GM19099 (cell line): ENCODE measurements around the gene KCNQ2.

Experiments
- POLR2A ChIP-seq: IDR thresholded peaks from 3 replicates; pipeline ENCODE4 v1.6.1; 2011; ENCODE audit warnings: low read depth; ENCODE audit not compliant: insufficient read length; ENCODE audit errors: extremely low read depth

KCNQ2 gene

GRCh38 chr20:63368151-63368550, 104.3 kb downstream of the KCNQ2 start:
- TF ChIP-seq POLR2A, result no peak

DNA sequence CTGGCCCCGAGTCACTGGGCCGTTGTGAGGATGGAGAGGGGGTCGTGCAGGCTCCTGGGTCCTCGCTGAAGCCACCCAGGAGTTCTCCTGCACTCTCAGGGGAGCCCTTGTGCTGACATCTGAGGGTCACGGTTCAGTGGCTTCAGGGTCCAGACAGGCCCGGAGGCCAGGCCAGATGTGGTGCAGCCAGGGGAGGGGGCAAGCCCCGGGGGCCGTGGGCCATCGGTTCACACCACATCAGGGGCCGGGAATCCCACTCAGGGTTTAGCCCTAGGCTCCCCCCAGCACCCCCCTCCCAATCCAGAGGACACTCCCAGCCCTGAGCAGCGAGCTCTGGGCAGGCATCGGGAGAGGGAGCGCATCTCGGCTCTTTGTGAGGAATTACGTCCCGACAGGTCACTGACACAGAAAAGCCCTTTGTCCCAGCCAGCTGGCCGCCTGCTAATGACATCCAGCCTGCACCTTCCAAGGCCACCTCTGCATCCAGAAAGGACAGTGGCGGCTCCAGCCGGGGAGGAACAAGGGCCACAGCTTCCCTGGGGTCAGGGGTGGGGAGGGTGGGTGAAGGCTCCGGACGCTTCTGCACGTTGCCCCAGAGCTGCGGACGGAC, 104.9 kb downstream of the KCNQ2 start:
- no peak for TF ChIP-seq POLR2A

- no peak for TF ChIP-seq POLR2A
These were observed 105.8 kb downstream of the KCNQ2 start for GRCh38 chr20:63366390-63367365.

DNA sequence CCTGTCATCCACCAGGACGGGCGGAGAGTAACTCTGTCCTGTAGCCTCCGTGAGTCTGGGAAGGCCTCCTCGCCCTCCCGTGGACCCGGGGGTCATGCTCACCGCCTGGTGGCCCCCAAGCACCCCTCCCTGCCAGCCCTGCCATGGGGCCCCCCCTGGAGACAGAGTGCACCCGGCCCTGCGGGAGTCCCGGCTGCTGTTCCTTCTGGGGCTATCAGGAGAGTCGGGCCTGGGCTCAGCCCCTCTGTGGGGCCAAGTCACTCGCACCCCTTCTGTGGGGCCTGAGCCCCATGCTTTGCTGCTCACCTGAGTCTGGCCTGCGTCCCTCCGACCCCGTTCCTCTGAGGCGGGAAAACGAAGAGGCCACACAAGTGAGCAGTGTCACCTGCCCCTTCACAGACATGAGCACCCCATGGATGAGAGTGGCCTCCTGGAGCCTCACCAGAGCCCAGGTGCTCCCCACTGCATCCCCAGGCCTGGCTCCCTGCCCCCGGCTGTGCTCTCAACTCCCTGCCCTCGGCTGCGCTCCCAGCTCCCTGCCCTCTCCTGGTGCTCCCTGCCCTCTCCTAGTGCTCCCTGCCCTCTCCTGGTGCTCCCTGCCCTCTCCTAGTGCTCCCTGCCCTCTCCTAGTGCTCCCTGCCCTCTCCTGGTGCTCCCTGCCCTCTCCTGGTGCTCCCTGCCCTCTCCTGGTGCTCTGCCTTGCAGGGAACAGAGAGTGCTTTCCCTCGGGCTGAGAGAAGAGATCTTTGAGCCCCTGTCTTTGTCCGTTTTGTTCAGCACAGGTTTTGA, 106.7 kb downstream of the KCNQ2 start:
- no peak for TF ChIP-seq POLR2A

GRCh38 chr20:63364801-63365585, 107.5 kb downstream of the KCNQ2 start:
- TF ChIP-seq POLR2A, result no peak

DNA sequence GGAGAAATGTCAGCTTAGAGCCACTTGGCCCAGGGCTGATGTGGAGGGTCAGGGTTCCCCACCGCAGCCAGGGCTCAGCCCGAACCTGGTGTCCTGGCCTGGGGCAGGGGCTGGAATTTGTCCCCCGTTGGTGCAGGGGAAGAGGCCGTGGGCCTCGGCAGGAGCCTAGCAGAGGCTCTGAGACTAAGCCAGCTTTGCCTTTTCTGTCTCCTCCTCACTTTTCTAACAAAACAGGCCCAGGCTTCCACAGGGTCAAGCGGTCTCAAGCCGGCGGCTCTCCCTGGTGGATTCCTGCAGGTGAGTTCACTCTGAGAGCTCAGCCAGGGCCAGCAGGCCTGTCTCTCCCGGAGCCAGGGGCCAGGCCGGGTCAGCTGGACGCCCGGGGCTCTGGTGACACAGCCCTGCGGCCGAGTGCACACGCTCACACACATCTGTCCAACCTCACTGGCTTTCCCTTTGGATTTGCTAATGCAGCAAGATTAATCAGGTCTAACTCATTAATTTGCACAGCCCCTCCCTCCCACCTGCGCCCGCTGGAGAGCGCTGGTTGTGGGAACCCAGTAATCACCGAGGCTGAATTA, 108.4 kb downstream of the KCNQ2 start:
- no peak for TF ChIP-seq POLR2A

DNA sequence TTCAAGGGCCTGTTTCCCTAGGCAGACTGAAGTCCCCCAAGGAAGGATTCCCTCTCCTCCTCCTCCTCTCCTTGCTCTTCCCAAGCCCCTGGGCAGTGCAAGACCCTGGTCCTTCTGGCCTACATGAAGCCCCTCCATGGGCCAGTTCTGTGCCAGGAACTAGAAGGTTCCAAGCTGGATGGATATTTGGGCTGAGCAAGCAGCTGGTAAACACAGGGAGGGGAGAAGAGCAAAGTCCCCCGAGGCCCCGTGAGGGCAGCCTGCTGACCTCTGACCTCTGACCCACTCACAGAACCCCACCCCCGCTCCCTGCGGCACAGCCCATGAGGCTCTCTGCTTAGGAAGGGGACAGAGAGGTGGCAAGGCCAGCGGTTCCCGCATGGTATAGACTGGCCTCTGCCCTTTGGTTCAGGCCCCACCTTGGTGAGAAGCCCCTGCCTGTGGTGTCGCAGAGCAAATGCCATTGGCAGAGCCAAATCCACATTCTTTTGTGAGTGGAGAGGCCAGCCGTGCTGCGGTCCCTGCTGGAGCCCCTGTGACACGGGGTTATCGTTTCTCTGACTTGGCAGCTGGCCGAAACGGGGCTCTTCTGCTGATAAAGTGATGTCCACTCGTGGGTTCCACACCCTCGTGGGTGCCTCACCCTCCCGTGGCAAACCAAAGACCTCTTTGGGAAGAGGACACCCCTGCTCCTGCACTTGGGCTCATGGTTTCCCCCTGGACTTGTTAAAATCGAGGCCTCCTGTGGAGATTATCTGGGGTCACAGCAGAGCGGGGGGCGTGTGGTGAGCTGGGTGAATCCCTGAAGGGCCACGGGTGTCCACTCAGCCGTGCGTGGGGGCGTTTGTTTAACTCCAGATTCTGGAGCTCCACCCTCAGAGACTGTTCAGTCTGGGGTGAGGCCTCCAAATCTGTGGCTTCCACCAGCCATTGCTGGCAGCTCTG, 109.2 kb downstream of the KCNQ2 start:
- TF ChIP-seq POLR2A, result no peak

- TF ChIP-seq POLR2A, result no peak
These were observed 109.9 kb downstream of the KCNQ2 start for GRCh38 chr20:63362436-63363009.

DNA sequence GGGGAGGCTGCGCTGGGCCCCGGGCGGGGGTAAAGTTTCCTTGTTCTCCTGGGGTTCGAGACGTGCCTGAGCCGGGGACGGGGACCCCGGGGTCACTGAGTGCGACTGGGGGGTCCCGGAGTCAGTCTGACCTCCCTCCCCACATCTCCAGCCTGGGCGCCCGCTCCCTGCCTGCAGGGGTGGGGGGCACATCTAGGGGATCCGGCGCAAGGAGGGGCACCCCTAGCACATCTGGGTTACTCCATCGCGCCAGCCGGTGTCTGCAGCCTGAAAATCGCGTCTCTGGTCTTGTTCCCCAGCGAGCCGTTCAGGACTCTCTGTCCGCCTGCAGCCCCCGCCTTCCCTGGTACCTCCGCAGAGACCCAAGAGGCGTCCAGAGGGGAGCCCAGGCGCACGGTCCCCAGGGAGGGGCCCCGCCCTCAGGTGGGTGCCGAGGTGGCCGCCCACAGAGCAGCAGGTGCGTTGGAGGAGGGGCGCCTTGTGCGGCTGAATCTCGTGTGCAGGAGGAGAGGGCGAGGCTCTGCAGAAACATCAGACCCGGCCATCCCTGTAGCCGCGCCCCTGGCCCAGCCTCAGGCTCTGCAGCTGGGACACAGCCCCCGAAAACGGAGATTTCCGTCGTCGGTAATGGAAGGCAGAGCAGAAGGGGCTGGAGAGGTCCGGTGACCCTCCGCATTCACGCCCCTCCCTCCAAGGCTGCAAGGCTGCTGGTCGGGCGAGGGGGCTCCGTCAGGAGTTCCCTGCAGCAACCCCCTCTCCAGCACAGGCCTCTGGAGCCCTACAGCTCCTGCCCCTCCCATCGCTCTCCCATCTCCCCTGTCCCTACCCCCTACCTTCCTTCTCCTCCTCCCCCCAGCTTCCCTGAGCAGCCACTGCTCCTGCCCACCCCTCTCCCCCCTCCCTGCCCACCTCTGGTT, 110.7 kb downstream of the KCNQ2 start:
- TF ChIP-seq POLR2A, result no peak

DNA sequence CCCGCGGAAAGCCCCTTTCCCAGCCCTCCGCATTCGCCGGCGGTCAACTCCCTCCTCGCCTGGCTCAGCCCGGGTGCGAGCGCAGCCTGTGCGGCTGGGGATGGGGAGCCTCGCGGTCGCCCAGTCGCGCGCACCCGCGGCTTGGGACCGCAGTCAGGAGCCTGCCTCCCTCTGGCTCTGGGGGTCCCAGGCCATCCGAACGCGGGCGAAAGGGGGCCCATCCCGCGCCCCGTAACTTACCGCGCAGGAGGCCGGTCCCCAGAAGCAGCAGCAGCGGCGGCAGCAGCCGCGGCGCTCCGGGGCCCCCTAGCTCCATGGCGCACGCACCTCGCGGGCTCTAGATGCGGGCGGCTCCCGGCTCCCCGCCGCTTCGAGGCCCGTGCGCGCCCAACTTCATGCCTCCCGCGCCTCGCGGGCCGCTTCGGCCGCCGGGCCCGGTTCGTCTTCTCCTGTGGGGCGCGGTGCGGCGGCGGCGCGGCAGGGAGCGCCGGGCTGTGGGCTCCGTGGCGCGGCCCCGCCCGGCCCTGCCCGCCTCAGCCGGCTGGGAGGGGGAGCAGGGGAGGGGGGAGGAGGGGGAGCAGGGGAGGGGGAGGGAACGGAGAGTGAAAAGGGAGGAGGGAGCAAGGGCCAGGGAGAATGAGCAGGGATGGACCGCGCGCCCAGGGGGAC, 111.5 kb downstream of the KCNQ2 start, which contains the start of gene CHRNA4:
CHRNA4 (minus strand) TSS at position 500 of the 669 bp plus-strand sequence; CDS start at position 316, 184 bp downstream.
- TF ChIP-seq POLR2A, result no peak
